Osteoblast (primary cell): Measurements from ENCODE around the gene RFX1. TPM values are rescaled to one million over a fixed set of nuclear protein-coding genes. Genes with fewer than 3 reads are reported as not detected.
"Not testable (repeated sequence)": the region's sequence is repeated elsewhere in the genome, so short reads cannot be mapped to it uniquely, and the experiment has no call there.

Source experiments
- DNase-seq: peaks from one replicate; pipeline ENCODE4 v3.0.0; 2011; ENCODE audit warnings: low spot score, mixed read lengths; ENCODE audit not compliant: insufficient read length; ENCODE audit errors: missing footprints
- H2AFZ ChIP-seq: 2 replicates; pipeline ENCODE4 v1.6.0; 2011; ENCODE audit warnings: mild to moderate bottlenecking, low read length
- H3K27ac ChIP-seq: 2 replicates; pipeline ENCODE4 v1.5.1; 2011; ENCODE audit warnings: mild to moderate bottlenecking, low read depth, low read length, moderate library complexity
- H3K27me3 ChIP-seq: 2 replicates; pipeline ENCODE4 v1.6.0; 2012; ENCODE audit warnings: mild to moderate bottlenecking, control low read depth, inconsistent platforms, low read length, moderate library complexity; ENCODE audit not compliant: insufficient read depth
- H3K36me3 ChIP-seq: 2 replicates; pipeline ENCODE4 v1.5.1; 2011; ENCODE audit warnings: mild to moderate bottlenecking, low read length, control low read depth, moderate library complexity; ENCODE audit not compliant: insufficient read depth
- H3K4me1 ChIP-seq: 2 replicates; pipeline ENCODE4 v1.5.1; 2011; ENCODE audit warnings: mild to moderate bottlenecking, low read length, control low read depth, moderate library complexity; ENCODE audit not compliant: insufficient read depth
- H3K4me2 ChIP-seq: 2 replicates; pipeline ENCODE4 v1.6.0; 2011; ENCODE audit warnings: mild to moderate bottlenecking, low read length; ENCODE audit not compliant: insufficient read depth
- H3K4me3 ChIP-seq: fragments of 200-600 bp; sonication (generic); 3 replicates; pipeline ENCODE4 v1.5.1; 2012; ENCODE audit warnings: mild to moderate bottlenecking, low read length, inconsistent platforms; ENCODE audit not compliant: insufficient read depth
- H3K79me2 ChIP-seq: 2 replicates; pipeline ENCODE4 v1.6.0; 2012; ENCODE audit warnings: mild to moderate bottlenecking, low read length, control low read depth, inconsistent platforms; ENCODE audit not compliant: insufficient read depth
- H3K9me3 ChIP-seq: 2 replicates; pipeline ENCODE4 v1.5.1; 2011; ENCODE audit warnings: low read depth, low read length, control low read depth
- H4K20me1 ChIP-seq: 2 replicates; pipeline ENCODE4 v1.6.0; 2012; ENCODE audit warnings: mild to moderate bottlenecking, low read length, control low read depth; ENCODE audit not compliant: insufficient read depth
- total RNA-seq: library from RNA; depleted of rRNA; stranded (reverse); fragments of >200 nt; gene quantifications from 2 replicates; pipeline ENCODE4 v1.2.3, GENCODE V29; 2012
- TF ChIP-seq, protein P1 (sequence below): IDR thresholded peaks from 2 replicates; pipeline ENCODE4 v1.5.1; 2011; ENCODE audit warnings: mild to moderate bottlenecking, low read depth, low read length, moderate library complexity; ENCODE audit errors: extremely low read depth

Gene RFX1
- total RNA-seq, 1 donor: 2.5 TPM

DNA sequence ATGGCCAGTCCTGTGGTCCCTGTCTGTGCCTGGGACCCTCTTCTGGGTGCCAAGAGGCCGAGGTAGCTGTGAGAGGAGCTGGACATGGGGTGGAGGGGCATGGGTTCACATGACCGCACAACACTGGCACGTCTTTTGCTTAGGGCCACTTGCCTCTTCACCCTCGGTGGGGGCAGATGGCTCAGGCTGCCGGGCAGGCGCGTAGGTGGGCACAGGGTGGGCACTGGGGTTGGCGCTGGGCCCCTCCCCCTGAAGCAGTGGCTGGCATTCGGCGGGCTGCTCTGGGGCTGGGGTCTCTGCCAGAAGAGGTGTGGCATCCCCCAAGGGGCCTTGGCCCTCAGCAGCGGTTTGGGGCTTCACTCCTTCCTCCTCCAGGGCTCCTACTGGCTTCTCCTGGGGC lies 47.4 kb upstream of the RFX1 start:
- no peak overlapping the region for H2AFZ ChIP-seq
- peaks cover 7% of the 10 kb centered on the region for H3K27me3 ChIP-seq
- no peak for DNase-seq
- H3K4me3 ChIP-seq: no peak overlapping the region
- no peak overlapping the region for H3K27ac ChIP-seq
- no peak overlapping the region for H3K4me2 ChIP-seq
- H3K36me3 ChIP-seq: no peaks in the 10 kb centered on the region
- H3K79me2 ChIP-seq: no peaks in the 10 kb centered on the region
- TF ChIP-seq, protein P1, sequence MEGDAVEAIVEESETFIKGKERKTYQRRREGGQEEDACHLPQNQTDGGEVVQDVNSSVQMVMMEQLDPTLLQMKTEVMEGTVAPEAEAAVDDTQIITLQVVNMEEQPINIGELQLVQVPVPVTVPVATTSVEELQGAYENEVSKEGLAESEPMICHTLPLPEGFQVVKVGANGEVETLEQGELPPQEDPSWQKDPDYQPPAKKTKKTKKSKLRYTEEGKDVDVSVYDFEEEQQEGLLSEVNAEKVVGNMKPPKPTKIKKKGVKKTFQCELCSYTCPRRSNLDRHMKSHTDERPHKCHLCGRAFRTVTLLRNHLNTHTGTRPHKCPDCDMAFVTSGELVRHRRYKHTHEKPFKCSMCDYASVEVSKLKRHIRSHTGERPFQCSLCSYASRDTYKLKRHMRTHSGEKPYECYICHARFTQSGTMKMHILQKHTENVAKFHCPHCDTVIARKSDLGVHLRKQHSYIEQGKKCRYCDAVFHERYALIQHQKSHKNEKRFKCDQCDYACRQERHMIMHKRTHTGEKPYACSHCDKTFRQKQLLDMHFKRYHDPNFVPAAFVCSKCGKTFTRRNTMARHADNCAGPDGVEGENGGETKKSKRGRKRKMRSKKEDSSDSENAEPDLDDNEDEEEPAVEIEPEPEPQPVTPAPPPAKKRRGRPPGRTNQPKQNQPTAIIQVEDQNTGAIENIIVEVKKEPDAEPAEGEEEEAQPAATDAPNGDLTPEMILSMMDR: no peak
- no peaks in the 10 kb centered on the region for H3K4me1 ChIP-seq
- H3K9me3 ChIP-seq: no peaks in the 10 kb centered on the region
- no peaks in the 10 kb centered on the region for H4K20me1 ChIP-seq

DNA sequence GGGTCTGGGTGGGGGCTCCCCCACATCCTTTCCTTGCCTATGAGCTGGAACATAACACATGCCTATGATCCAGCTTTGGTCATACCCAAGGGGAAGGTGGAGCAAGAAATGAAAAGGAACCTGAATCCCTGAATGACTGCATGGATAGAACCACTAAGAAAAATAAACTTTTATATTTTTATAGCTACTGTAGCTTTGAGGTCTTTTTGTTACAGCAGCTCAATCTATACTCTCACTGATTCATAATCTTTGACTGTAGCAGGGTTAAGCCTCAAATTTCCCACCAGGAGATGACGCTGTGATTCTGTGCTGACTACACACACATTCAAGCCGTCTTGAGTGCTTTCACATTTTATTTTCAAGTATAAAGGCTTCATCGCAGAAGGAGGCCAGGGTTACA lies 46.9 kb upstream of the RFX1 start:
- TF ChIP-seq, protein P1: no peak
- Histone ChIP-seq H3K79me2 (no peaks in the 10 kb centered on the region), H3K9me3 (no peaks in the 10 kb centered on the region), H3K36me3 (no peaks in the 10 kb centered on the region), H2AFZ (no peak overlapping the region), H3K27ac (no peak overlapping the region), H4K20me1 (no peaks in the 10 kb centered on the region), H3K4me3 (no peak overlapping the region), H3K4me1 (no peaks in the 10 kb centered on the region), H3K27me3 (peaks cover 2% of the 10 kb centered on the region), H3K4me2 (no peak overlapping the region)
- peak; percentile 49 for DNase-seq

DNA sequence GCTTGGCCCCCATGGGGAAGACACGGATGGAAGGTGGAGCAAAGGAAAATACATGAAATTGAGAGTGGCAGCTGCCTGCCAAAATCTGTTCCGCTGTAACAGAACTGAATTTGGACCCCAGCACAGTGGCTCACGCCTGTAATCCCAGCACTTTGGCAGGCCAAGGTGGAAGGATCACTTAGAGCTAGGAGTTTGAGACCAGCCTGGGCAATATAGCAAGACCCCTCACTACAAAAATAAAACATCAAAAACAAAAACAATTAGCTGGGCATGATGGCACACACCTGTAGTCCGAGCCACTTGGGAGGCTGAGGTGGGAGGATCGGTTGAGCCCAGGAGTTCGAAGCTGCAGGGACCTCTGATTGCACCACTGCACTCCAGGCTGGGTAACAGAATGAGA lies 46.4 kb upstream of the RFX1 start:
- no peak overlapping the region for H3K27ac ChIP-seq
- TF ChIP-seq, protein P1: no peak
- no peak overlapping the region for H3K4me3 ChIP-seq

DNA sequence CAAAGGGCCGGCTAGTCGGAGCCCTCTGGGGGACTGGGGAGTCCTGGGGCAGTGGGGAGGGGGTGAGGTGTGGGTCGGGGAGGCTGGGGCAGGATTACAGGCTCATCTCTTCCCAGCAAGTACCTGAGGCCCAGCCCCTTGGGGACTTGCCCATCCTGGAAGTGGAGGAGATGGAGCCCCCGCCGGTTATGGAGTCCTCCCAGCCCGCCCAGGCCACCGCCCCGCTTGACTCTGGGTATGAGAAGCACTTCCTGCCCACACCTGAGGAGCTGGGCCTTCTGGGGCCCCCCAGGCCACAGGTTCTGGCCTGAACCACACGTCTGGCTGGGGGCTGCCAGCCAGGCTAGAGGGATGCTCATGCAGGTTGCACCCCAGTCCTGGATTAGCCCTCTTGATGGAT lies 45.9 kb upstream of the RFX1 start:
- no peaks in the 10 kb centered on the region for H3K36me3 ChIP-seq
- no peak overlapping the region for H3K27ac ChIP-seq
- no peaks in the 10 kb centered on the region for H3K27me3 ChIP-seq
- no peak for DNase-seq
- H3K9me3 ChIP-seq: no peaks in the 10 kb centered on the region
- no peak overlapping the region for H3K4me2 ChIP-seq
- H3K79me2 ChIP-seq: no peaks in the 10 kb centered on the region
- no peak overlapping the region for H3K4me3 ChIP-seq
- TF ChIP-seq, protein P1: no peak
- H2AFZ ChIP-seq: no peak overlapping the region
- no peaks in the 10 kb centered on the region for H3K4me1 ChIP-seq
- H4K20me1 ChIP-seq: no peaks in the 10 kb centered on the region

More for the DNA sequence above, 46.4 kb upstream of the RFX1 start:
- no peaks in the 10 kb centered on the region for H4K20me1 ChIP-seq
- no peaks in the 10 kb centered on the region for H3K9me3 ChIP-seq
- no peaks in the 10 kb centered on the region for H3K79me2 ChIP-seq
- no peaks in the 10 kb centered on the region for H3K36me3 ChIP-seq
- no peaks in the 10 kb centered on the region for H3K4me1 ChIP-seq
- no peak overlapping the region for H3K4me2 ChIP-seq
- H2AFZ ChIP-seq: no peak overlapping the region
- no peak for DNase-seq
- H3K27me3 ChIP-seq: no peaks in the 10 kb centered on the region

DNA sequence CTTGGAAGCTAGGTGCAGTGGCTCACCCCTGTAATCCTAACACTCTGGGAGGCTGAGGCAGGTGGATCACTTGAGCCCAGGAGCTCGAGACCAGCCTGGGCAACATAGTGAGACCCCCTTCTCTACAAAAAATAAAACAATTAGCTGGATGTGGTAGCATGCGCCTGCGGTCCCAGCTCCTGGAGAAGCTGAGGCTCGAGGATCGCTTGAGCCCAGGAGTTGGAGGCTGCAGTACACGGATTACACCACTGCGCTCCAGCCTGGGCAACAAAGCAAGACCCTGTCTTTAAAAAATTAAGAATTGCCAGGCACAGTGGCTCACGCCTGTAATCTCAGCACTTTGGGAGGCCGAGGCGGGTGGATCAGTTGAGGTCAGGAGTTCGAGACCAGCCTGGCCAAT lies 44.8 kb upstream of the RFX1 start:
- not testable (repeated sequence) for H3K9me3 ChIP-seq, DNase-seq, H2AFZ ChIP-seq, H3K27me3 ChIP-seq, H3K36me3 ChIP-seq, H4K20me1 ChIP-seq, H3K4me3 ChIP-seq, H3K4me1 ChIP-seq, H3K27ac ChIP-seq, H3K79me2 ChIP-seq, H3K4me2 ChIP-seq
